HEK293T (cell line): ENCODE results near the gene PP2D1.
"Not testable (repeated sequence)": the region's sequence is repeated elsewhere in the genome, so short reads cannot be mapped to it uniquely, and the experiment has no call there.

Experiments
- BHLHE40 ChIP-seq: fragments of 450-650 bp; IDR thresholded peaks from 2 replicates; pipeline ENCODE4 v1.6.1; 2016; ENCODE audit warnings: mild to moderate bottlenecking, moderate library complexity, borderline replicate concordance
- FOXA1 ChIP-seq: fragments of 450-650 bp; IDR thresholded peaks from 2 replicates; pipeline ENCODE4 v1.6.1; 2016; ENCODE audit warnings: mild to moderate bottlenecking
- FOXK2 ChIP-seq: fragments of 450-650 bp; IDR thresholded peaks from 2 replicates; pipeline ENCODE4 v1.6.1; 2016; ENCODE audit warnings: mild to moderate bottlenecking
- FOXM1 ChIP-seq: fragments of 450-650 bp; IDR thresholded peaks from 2 replicates; pipeline ENCODE4 v1.6.1; 2017; ENCODE audit warnings: mild to moderate bottlenecking, borderline replicate concordance
- HDGF ChIP-seq: fragments of 450-650 bp; IDR thresholded peaks from 2 replicates; pipeline ENCODE4 v1.6.1; 2017; ENCODE audit warnings: antibody characterized with exemption, borderline replicate concordance
- LEF1 ChIP-seq: fragments of 450-650 bp; IDR thresholded peaks from 2 replicates; pipeline ENCODE4 v1.6.1; 2017; ENCODE audit warnings: mild to moderate bottlenecking, borderline replicate concordance
- SP1 ChIP-seq: fragments of 450-650 bp; IDR thresholded peaks from 2 replicates; pipeline ENCODE4 v1.6.1; 2017
- ZNF384 ChIP-seq: fragments of 450-650 bp; IDR thresholded peaks from 2 replicates; pipeline ENCODE4 v1.6.1; 2016
- TF ChIP-seq, protein P1 (sequence below): fragments of 450-650 bp; IDR thresholded peaks from 2 replicates; pipeline ENCODE4 v1.6.1; 2016

DNA sequence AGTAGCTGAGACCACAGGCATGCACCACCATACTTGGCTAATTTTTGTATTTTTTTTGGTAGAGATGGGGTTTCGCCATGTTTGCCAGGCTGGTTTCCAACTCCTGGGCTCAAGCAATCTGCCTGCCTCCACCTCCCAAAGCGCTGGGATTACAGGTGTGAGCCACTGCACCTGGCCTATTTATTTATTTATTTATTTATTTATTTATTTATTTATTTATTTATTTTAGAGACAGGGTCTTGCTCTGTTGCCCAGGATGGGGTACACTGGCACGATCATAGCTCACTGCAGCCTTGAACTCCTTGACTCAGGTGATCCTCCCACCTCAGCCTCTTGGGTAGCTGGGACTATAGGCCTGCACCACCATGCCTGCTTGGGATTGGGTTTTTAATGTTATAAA lies 33.1 kb upstream of the PP2D1 start:
- TF ChIP-seq, protein P1, sequence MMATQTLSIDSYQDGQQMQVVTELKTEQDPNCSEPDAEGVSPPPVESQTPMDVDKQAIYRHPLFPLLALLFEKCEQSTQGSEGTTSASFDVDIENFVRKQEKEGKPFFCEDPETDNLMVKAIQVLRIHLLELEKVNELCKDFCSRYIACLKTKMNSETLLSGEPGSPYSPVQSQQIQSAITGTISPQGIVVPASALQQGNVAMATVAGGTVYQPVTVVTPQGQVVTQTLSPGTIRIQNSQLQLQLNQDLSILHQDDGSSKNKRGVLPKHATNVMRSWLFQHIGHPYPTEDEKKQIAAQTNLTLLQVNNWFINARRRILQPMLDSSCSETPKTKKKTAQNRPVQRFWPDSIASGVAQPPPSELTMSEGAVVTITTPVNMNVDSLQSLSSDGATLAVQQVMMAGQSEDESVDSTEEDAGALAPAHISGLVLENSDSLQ = not testable (repeated sequence)
- TF ChIP-seq BHLHE40, HDGF, ZNF384, FOXM1, SP1, FOXK2, LEF1, FOXA1: not testable (repeated sequence)
